Lung (tissue), 16 donors: Measurements from ENCODE around the gene TNNC1. TPM values are rescaled to one million over a fixed set of nuclear protein-coding genes. Genes with fewer than 3 reads are reported as not detected.

Experiments used
- ATAC-seq: fragments of 200-7000 bp; cut with Tn5 transposase; one replicate; pipeline ENCODE4 v1.9.1; 2020; ENCODE audit warnings: moderate number of reproducible peaks; ENCODE audit not compliant: insufficient read depth, low FRiP score
- DNase-seq, 3 donors: peaks; one replicate each; pipeline ENCODE4 v3.0.0-alpha.2; 2013 to 2017
- H3K27ac ChIP-seq, 2 donors: one replicate each; pipeline ENCODE4 v1.5.1; 2013; ENCODE audit warnings: mild to moderate bottlenecking in 2 of 2, moderate library complexity in 2 of 2, control low read depth in 1 of 2, inconsistent platforms in 1 of 2, low read depth in 1 of 2, low read length in 1 of 2
- H3K27me3 ChIP-seq, 3 donors: one replicate each; pipeline ENCODE4 v1.5.1; 2013; ENCODE audit warnings: low read length in 2 of 3; ENCODE audit not compliant: control insufficient read depth in 3 of 3, insufficient read depth in 3 of 3
- H3K36me3 ChIP-seq, 4 donors: one replicate each; pipeline ENCODE4 v1.5.1; 2013; ENCODE audit warnings: low read length in 4 of 4, mild to moderate bottlenecking in 1 of 4, moderate library complexity in 1 of 4; ENCODE audit not compliant: control insufficient read depth in 4 of 4, insufficient read depth in 4 of 4
- H3K4me1 ChIP-seq, 5 donors: one replicate each; pipeline ENCODE4 v1.5.1; 2013; ENCODE audit warnings: low read length in 5 of 5, mild to moderate bottlenecking in 2 of 5, moderate library complexity in 1 of 5; ENCODE audit not compliant: control insufficient read depth in 5 of 5, insufficient read depth in 5 of 5
- H3K4me3 ChIP-seq: one replicate; pipeline ENCODE4 v1.5.1; 2013; ENCODE audit warnings: mild to moderate bottlenecking, control low read depth, moderate library complexity
- H3K9ac ChIP-seq, 2 donors: one replicate each; pipeline ENCODE4 v1.5.1; 2013; ENCODE audit warnings: low read length in 2 of 2, control low read depth in 1 of 2; ENCODE audit not compliant: insufficient read depth in 1 of 2
- H3K9me3 ChIP-seq, 4 donors: one replicate each; pipeline ENCODE4 v1.5.1; 2013; ENCODE audit warnings: low read length in 3 of 4, mild to moderate bottlenecking in 1 of 4, moderate library complexity in 1 of 4; ENCODE audit not compliant: control insufficient read depth in 4 of 4, insufficient read depth in 3 of 4
- WGBS, 2 donors: extraction: QIAGEN DNeasy Blood & Tissue Kit; methylation state at CpG; one replicate each; pipeline ENCODE4 v1.1.7; 2013; 5-methylcytosine and 5-hydroxymethylcytosine counted together
- long read RNA-seq, 5 donors: transcript quantifications; one replicate each; lab custom pipeline, GENCODE V29; 2026
- polyA plus RNA-seq, 2 donors: library from polyadenylated mRNA; stranded (reverse); fragments of 200-250 nt; gene quantifications; one replicate each; pipeline ENCODE4 v1.2.1, GENCODE V29; 2013
- total RNA-seq, 2 donors: library from RNA; depleted of rRNA in 1 of 2; stranded (reverse); fragments of >200 nt in 1 of 2; gene quantifications; one replicate each; pipeline ENCODE4 v1.2.1, GENCODE V29; 2014 to 2021
- TF ChIP-seq, protein P1 (sequence below): IDR thresholded peaks from 2 replicates; pipeline ENCODE4 v1.5.1; 2012; ENCODE audit warnings: mild to moderate bottlenecking; ENCODE audit errors: control extremely low read depth, extremely low read depth
- donor health status: control.
- donor health status: control.
- donor health status: Bipolar disorder and iron deficiency.
- donor health status: healthy.
- donor health status: DM: yes; HTN: yes; CAD: no.

Gene TNNC1
- total RNA-seq = 10 to 100 TPM; 31.3 to 35.6 TPM
- 100 to 1,000 TPM in 1 of 2 donors, 10 to 100 TPM in 1; 17.3 to 250 TPM for polyA plus RNA-seq
- long read RNA-seq, donor 1, transcript TNNC1-201 (6 exons, 714 nt) = major isoform, 18 of 32 reads
- long read RNA-seq, donor 1, partial matches to known transcripts = 13 of 32 reads
- long read RNA-seq, donor 1, other reads (novel, unspliced or antisense) = 0 of 32 reads
- long read RNA-seq, donor 2 = 0 reads
- long read RNA-seq, donor 3, transcript TNNC1-201 (6 exons, 714 nt) = major isoform, 15 of 15 reads
- long read RNA-seq, donor 3, partial matches to known transcripts = 0 of 15 reads
- long read RNA-seq, donor 3, other reads (novel, unspliced or antisense) = 0 of 15 reads
- long read RNA-seq, donor 4, transcript TNNC1-201 (6 exons, 714 nt) = major isoform, 8 of 13 reads
- long read RNA-seq, donor 4, partial matches to known transcripts = 5 of 13 reads
- long read RNA-seq, donor 4, other reads (novel, unspliced or antisense) = 0 of 13 reads
- long read RNA-seq, donor 5, transcript TNNC1-201 (6 exons, 714 nt) = major isoform, 15 of 21 reads
- long read RNA-seq, donor 5, partial matches to known transcripts = 6 of 21 reads
- long read RNA-seq, donor 5, other reads (novel, unspliced or antisense) = 0 of 21 reads

DNA sequence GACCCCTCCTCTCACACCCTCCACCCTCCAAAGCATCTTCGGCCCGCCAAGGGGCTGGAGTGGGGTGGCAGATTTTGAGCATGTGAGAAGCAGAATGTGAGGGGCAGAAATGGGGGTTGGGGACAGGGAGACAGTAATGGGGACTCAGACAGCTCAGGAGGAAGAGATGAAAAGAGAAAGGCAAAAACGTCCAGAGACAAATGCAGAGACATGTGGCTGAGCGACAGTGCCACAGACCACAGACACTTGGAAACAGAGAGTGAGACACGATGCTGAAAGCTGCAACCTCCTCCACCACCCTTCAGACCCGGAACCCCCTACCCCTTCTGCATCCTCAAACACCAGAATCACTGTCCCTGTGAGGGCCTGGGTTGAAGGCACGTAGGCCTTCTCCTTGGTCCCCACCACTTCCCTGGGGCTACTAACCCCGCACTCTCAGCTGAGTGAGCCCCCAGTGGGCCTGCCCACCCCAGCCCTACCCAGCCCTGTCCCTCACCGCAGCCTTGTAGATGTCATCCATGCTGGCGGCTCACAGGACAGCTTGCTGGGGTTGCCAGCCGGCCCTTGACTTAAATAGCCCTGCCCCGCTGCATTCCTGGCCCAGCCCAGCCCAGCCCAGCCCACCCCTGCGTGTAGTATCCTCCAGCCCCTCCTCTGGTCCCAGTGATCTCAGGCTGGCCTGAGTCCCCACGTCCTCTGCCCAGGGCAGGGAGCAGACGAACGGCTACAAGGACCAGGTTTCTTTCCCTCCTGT is at the start of gene TNNC1:
TNNC1 (minus strand) TSS at position 546 of the 754 bp plus-strand sequence; CDS start at position 520, 26 bp downstream.
- DNase-seq (peak; percentile 30 to 58 (median 48)), ATAC-seq (peak; percentile 25)
- Histone ChIP-seq H3K9ac (peak within 1 kb of the TSS in 1 of 2 donors; percentile 74), H3K27me3 (no peaks in the 10 kb centered on the region), H3K9me3 (no peaks in the 10 kb centered on the region), H3K4me1 (peaks cover 0 to 39% (median 19%) of the 10 kb centered on the region in 5 donors), H3K4me3 (no peak within 1 kb of the TSS), H3K36me3 (peaks cover 5 to 11% (median 6%) of the 10 kb centered on the region in 4 donors), H3K27ac (peak within 1 kb of the TSS; percentile 92 to 95)
- TF ChIP-seq, protein P1, sequence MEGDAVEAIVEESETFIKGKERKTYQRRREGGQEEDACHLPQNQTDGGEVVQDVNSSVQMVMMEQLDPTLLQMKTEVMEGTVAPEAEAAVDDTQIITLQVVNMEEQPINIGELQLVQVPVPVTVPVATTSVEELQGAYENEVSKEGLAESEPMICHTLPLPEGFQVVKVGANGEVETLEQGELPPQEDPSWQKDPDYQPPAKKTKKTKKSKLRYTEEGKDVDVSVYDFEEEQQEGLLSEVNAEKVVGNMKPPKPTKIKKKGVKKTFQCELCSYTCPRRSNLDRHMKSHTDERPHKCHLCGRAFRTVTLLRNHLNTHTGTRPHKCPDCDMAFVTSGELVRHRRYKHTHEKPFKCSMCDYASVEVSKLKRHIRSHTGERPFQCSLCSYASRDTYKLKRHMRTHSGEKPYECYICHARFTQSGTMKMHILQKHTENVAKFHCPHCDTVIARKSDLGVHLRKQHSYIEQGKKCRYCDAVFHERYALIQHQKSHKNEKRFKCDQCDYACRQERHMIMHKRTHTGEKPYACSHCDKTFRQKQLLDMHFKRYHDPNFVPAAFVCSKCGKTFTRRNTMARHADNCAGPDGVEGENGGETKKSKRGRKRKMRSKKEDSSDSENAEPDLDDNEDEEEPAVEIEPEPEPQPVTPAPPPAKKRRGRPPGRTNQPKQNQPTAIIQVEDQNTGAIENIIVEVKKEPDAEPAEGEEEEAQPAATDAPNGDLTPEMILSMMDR = no peak
- 61 to 71% methylated on average over 16 of the region's 16 CpGs for WGBS, 2 donors

DNA sequence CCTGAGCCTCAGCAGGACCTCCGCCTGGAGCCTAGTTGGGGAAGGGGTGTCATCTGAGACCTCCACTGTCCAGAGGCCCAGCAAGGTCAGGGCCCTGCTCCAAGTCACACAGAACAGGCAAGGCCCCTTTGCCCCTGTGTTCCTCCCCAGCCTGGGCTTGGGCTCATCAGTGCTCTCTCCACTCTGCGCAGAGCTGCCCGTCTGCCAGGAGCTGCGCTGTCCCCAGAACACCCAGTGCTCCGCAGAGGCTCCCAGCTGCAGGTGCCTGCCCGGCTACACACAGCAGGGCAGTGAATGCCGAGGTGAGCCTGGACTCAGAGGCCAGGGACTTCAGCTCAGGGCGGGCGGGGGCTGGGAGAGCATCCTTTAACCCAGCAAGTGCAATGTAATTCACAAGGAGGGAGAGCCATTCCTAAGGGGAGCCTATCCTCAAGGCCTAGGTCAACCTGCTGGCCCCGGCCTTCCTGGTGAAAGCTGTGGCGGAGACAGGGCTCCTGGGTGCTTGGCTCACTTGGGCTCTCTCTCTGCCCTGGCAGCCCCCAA is 49.0 kb upstream of the TNNC1 start:
- Histone ChIP-seq H3K9ac (no peak overlapping the region), H3K9me3 (no peaks in the 10 kb centered on the region), H3K4me1 (no peaks in the 10 kb centered on the region), H3K36me3 (peaks cover 0 to 12% (median 0%) of the 10 kb centered on the region in 4 donors), H3K4me3 (no peak overlapping the region), H3K27ac (no peak overlapping the region), H3K27me3 (no peaks in the 10 kb centered on the region)
- 95 to 96% methylated on average over 11 of the region's 11 CpGs for WGBS, 2 donors
- TF ChIP-seq, protein P1 = no peak
- ATAC-seq = no peak
- DNase-seq = no peak

DNA sequence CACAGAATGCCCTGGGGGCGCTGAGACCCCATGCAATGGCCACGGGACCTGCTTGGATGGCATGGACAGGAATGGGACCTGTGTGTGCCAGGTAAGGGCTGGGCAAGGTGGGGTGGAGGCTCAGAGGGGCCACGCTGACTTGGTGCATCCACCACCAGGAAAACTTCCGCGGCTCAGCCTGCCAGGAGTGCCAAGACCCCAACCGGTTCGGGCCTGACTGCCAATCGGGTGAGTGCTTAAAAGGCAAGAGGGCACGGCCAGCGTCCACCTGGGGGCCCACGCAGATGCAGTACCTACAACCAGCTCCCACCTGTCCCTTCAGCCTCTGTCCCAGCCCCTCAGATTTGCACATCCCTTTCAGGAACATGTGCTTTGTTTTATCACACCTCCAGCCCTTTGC is 48.2 kb upstream of the TNNC1 start:
- peaks cover 0 to 12% (median 0%) of the 10 kb centered on the region in 4 donors for H3K36me3 ChIP-seq
- TF ChIP-seq, protein P1 = no peak

More for the DNA sequence above, 48.2 kb upstream of the TNNC1 start:
- 87 to 94% methylated on average over 11 of the region's 11 CpGs for WGBS, 2 donors
- ATAC-seq = no peak
- no peaks in the 10 kb centered on the region for H3K27me3 ChIP-seq
- H3K9me3 ChIP-seq = no peaks in the 10 kb centered on the region
- H3K9ac ChIP-seq = no peak overlapping the region
- no peak for DNase-seq
- H3K27ac ChIP-seq = no peak overlapping the region
- H3K4me1 ChIP-seq = no peaks in the 10 kb centered on the region
- H3K4me3 ChIP-seq = no peak overlapping the region
